HCT116 (cell line): ENCODE results near the gene TRIM67. TPM values are rescaled to one million over a fixed set of nuclear protein-coding genes. Genes with fewer than 3 reads are reported as not detected.

ENCODE experiments used
- ATAC-seq: fragments of 200-7000 bp; cut with Tn5 transposase; 2 replicates; pipeline ENCODE4 v1.9.1; 2020; ENCODE audit warnings: mild to moderate bottlenecking, moderate library complexity
- BruUV-seq: library from RNA; stranded (reverse); fragments of 400-500 nt; replicated peaks from 2 replicates; lab custom pipeline; 2021; lab: Mats Ljungman, UMichigan
- CTCF ChIA-PET: fragments of 300-600 bp; sonication (Branson Sonifier 250); formaldehyde crosslinking; loops from one replicate; lab custom pipeline; 2021; ENCODE audit warnings: antibody characterized with exemption; lab: Charles Lee
- POLR2A ChIA-PET: fragments of 300-600, 350-600 bp; sonication (Branson Sonifier 250); formaldehyde crosslinking; loops from one replicate; lab custom pipeline; 2021; ENCODE audit warnings: antibody characterized with exemption; lab: Charles Lee
- RAD21 ChIA-PET, 2 experiments: fragments of 300-600 bp; sonication (Branson Sonifier 250); formaldehyde crosslinking; loops; one replicate each; lab custom pipeline; 2023; ENCODE audit warnings: low total read pairs in 2 of 2; ENCODE audit not compliant: uncharacterized antibody in 2 of 2, unreplicated experiment in 2 of 2, low non-redundant PET in 1 of 2; lab: Charles Lee
- DNase-seq: peaks from one replicate; pipeline ENCODE4 v3.0.0-alpha.2; 2010; ENCODE audit warnings: low read depth, low spot score
- H2AFZ ChIP-seq: fragments of 200-600 bp; shearing (Covaris generic), sonication (generic); 2 replicates; pipeline ENCODE4 v1.6.1; 2017; ENCODE audit warnings: low read depth, mixed run types, mixed read lengths, antibody characterized with exemption, low read length; ENCODE audit not compliant: poor library complexity, severe bottlenecking
- H3K27ac ChIP-seq: 2 replicates; pipeline ENCODE4 v1.5.1; 2012; ENCODE audit warnings: low read depth, low read length
- H3K27me3 ChIP-seq: fragments of 200-600 bp; sonication (generic); 2 replicates; pipeline ENCODE4 v1.6.1; 2016; ENCODE audit warnings: mixed run types, low read length, mixed read lengths; ENCODE audit not compliant: insufficient read depth
- H3K36me3 ChIP-seq, 2 experiments: fragments of 200-500 bp in 1 of 2; fragments of 200-600 bp in 1 of 2; sonication (Bioruptor generic) in 1 of 2; sonication (generic) in 1 of 2; 2 replicates each; pipeline versions ENCODE4 v1.5.1 to v1.6.1; 2014 to 2016; ENCODE audit warnings: low read length in 2 of 2, inconsistent platforms in 1 of 2, mixed read lengths in 1 of 2, mixed run types in 1 of 2; ENCODE audit not compliant: insufficient read depth in 2 of 2, control insufficient read depth in 1 of 2
- H3K4me1 ChIP-seq, 2 experiments: fragments of 200-600 bp in 1 of 2; sonication (generic) in 1 of 2; 2 replicates each; pipeline versions ENCODE4 v1.5.1 to v1.6.1; 2012 to 2017; ENCODE audit warnings: low read length in 2 of 2, inconsistent platforms in 1 of 2, mild to moderate bottlenecking in 1 of 2, mixed read lengths in 1 of 2, mixed run types in 1 of 2, moderate library complexity in 1 of 2; ENCODE audit not compliant: insufficient read depth in 2 of 2, control insufficient read depth in 1 of 2
- H3K4me2 ChIP-seq: fragments of 200-600 bp; sonication (generic); 2 replicates; pipeline ENCODE4 v1.6.1; 2017; ENCODE audit warnings: mixed run types, low read length, mixed read lengths
- H3K4me3 ChIP-seq, 2 experiments: fragments of 200-600 bp in 1 of 2; sonication (generic) in 1 of 2; replicated peaks in 1 of 2; 2 replicates each; pipeline ENCODE4 v1.5.1; 2011 to 2016; ENCODE audit warnings: low read length in 2 of 2, control low read depth in 1 of 2, low read depth in 1 of 2, mild to moderate bottlenecking in 1 of 2, mixed read lengths in 1 of 2, mixed run types in 1 of 2
- H3K79me2 ChIP-seq: fragments of 200-600 bp; sonication (generic); 2 replicates; pipeline ENCODE4 v1.6.1; 2017; ENCODE audit warnings: mild to moderate bottlenecking, mixed run types, low read length, moderate library complexity, mixed read lengths; ENCODE audit not compliant: insufficient read depth
- H3K9ac ChIP-seq: fragments of 200-600 bp; sonication (generic); 2 replicates; pipeline ENCODE4 v1.6.1; 2016; ENCODE audit warnings: low read length, mixed read lengths
- H3K9me2 ChIP-seq: fragments of 200-600 bp; sonication (generic), shearing (Covaris generic); 2 replicates; pipeline ENCODE4 v1.6.1; 2017; ENCODE audit warnings: mixed run types, mild to moderate bottlenecking, moderate library complexity; ENCODE audit not compliant: insufficient read depth
- H3K9me3 ChIP-seq, 2 experiments: fragments of 200-500 bp in 1 of 2; fragments of 200-600 bp in 1 of 2; sonication (Bioruptor generic) in 1 of 2; sonication (generic) in 1 of 2; 2 replicates each; pipeline ENCODE4 v1.6.1; 2014 to 2017; ENCODE audit warnings: low read length in 2 of 2, mixed read lengths in 2 of 2, inconsistent platforms in 1 of 2, low read depth in 1 of 2, mild to moderate bottlenecking in 1 of 2, mixed run types in 1 of 2, moderate library complexity in 1 of 2; ENCODE audit not compliant: control insufficient read depth in 1 of 2, insufficient read depth in 1 of 2
- H4K20me1 ChIP-seq: fragments of 200-600 bp; sonication (generic), shearing (Covaris generic); 2 replicates; pipeline ENCODE4 v1.6.1; 2017; ENCODE audit warnings: mixed run types, mild to moderate bottlenecking, moderate library complexity; ENCODE audit not compliant: insufficient read depth
- FOSL1 ChIP-seq: IDR thresholded peaks from 2 replicates; pipeline ENCODE4 v1.6.1; 2012; ENCODE audit warnings: low read depth
- RAD21 ChIP-seq: IDR thresholded peaks from 2 replicates; pipeline ENCODE4 v1.6.1; 2012; ENCODE audit warnings: low read depth, mild to moderate bottlenecking
- SIN3A ChIP-seq: IDR thresholded peaks from 2 replicates; pipeline ENCODE4 v1.6.1; 2012; ENCODE audit warnings: low read depth
- intact Hi-C: fragments of 100-400 bp; cut with micrococcal nuclease; formaldehyde crosslinking; loops from 2 replicates; pipeline ENCODE4 v1.10.0; 2022
- total RNA-seq: library from RNA; stranded (reverse); gene quantifications from one replicate; pipeline ENCODE4 v1.2.1, GENCODE V29; 2021; ENCODE audit not compliant: unreplicated experiment

Gene TRIM67
- total RNA-seq, 1 experiment from 2014 or later, result 0.02 TPM

DNA sequence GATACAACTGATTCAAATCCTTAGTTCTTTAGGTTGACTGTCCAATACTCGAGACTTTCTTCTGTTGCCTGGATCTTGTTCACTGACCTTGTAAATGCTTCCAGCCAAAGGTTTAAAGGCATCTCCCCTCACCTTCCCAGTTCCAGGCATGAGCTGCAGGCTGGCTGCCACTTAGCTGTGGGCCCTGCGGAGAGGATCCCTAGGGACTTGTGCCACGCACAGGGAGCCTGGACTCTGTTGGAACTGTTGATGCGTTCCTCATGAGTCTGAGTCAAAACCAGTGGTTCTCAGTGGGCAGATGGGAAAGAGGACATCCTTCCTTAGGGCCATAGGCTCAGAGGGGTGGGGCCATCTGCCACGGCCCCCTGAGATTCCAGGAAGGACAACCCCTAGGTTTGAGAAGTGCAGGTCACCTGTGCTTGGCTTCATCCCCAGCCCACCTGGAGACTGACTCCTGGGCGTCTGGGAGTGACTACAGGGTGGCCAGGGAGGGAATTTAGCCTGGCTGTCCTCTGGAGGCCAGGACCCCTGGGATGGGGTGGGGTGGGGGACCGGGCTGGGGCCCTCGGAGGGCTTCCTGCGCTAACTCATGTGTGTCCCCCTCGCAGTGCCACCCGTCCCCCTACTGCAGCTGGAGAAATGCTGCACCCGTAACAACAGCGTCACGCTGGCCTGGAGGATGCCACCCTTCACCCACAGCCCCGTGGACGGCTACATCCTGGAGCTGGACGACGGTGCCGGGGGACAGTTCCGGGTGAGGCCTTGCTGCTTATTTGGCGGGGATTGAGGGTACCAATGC, 41.6 kb downstream of the TRIM67 start:
- Histone ChIP-seq H2AFZ (no peak overlapping the region), H3K27ac (no peak overlapping the region), H3K9me3 (no peaks in the 10 kb centered on the region), H3K27me3 (peaks cover 33% of the 10 kb centered on the region; the same call in 1 of the 2 replicates), H3K9ac (no peak overlapping the region), H3K36me3 (no peaks in the 10 kb centered on the region), H3K4me3 (no peak overlapping the region), H4K20me1 (no peaks in the 10 kb centered on the region), H3K9me2 (no peaks in the 10 kb centered on the region), H3K4me2 (no peak overlapping the region), H3K4me1 (no peaks in the 10 kb centered on the region), H3K79me2 (no peaks in the 10 kb centered on the region)
- TF ChIP-seq FOSL1, result no peak
- no TSS peak for BruUV-seq
- ATAC-seq (no peak), DNase-seq (no peak)
- ChIA-PET RAD21 (no interaction called here), POLR2A (no interaction called here), CTCF (no interaction called here)
- intact Hi-C loops, result no loop called here

DNA sequence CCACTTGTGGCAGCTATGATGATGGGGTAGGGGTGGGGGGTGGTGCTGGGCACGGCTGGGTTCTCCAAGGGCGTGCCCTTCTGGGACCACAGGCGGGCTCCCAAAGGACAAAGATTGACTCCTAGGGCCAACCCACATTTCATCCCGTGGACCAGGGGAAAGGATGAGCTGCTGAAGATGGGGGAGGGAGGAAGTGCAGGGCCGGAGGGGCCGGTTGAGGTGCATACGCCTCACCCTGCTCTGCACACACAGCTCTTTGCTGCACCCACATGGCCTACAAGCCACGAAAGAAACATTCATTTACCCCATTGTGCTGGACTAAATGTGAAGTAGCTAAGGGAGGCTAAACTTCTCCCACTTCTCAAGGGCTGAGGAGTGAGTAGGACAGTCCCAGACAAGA, 45.0 kb downstream of the TRIM67 start:
- Histone ChIP-seq H3K4me1 (peaks cover 4 to 8% of the 10 kb centered on the region in 2 experiments; a peak in 2 of 4 replicates), H3K9me2 (no peaks in the 10 kb centered on the region), H3K36me3 (no peaks in the 10 kb centered on the region), H4K20me1 (no peaks in the 10 kb centered on the region), H3K9ac (no peak overlapping the region), H3K9me3 (no peaks in the 10 kb centered on the region), H3K79me2 (no peaks in the 10 kb centered on the region), H3K27ac (no peak overlapping the region), H3K4me3 (no peak overlapping the region), H3K4me2 (no peak overlapping the region), H2AFZ (no peak overlapping the region), H3K27me3 (peaks cover 14% of the 10 kb centered on the region; the same call in 1 of the 2 replicates)
- ATAC-seq (no peak), DNase-seq (no peak)
- RAD21 ChIA-PET, result interaction anchor here in 1 of 2 experiments (0.7 to 1.0 kb wide), 2 partner anchors 115 to 409 kb away, joined by 3 read pairs; no protein-coding TSS in a partner anchor
- POLR2A ChIA-PET, result no interaction called here
- intact Hi-C loops, result no loop called here
- TF ChIP-seq RAD21 (peak; percentile 29; the same call in 1 of the 2 replicates), SIN3A (no peak)
- CTCF ChIA-PET, result no interaction called here
- no TSS peak for BruUV-seq
